GM18909 (cell line): ENCODE results near the gene WAC.
"Not testable (repeated sequence)": the region's sequence is repeated elsewhere in the genome, so short reads cannot be mapped to it uniquely, and the experiment has no call there.

Experiments used
- ATAC-seq: cut with Tn5 transposase; IDR thresholded peaks from one replicate; pipeline ENCODE4 v1.9.1; 2021; ENCODE audit warnings: mild to moderate bottlenecking; ENCODE audit not compliant: unreplicated experiment, poor library complexity

WAC gene

GRCh38 chr10:28604567-28605536 is 71.9 kb downstream of the WAC start:
- ATAC-seq, result no peak

DNA sequence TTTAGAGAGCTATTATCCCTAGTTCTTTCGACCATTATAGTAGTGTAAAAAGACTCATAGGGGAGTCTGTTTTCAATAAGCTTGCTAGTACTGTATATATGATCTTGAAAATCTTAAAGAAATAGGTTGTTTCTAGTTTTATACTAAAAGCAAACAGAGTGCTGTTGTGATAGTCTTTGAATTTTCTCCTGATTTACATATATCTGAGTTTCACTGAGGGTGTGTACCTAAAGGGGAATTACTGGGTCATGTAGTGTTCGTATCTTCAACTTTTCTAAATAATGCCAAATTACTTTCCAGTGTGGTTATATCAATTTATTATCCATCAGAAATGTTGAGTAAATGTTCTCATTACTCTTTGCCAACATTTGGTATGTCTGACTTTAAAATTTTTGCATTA is 73.7 kb downstream of the WAC start:
- ATAC-seq, result no peak

DNA sequence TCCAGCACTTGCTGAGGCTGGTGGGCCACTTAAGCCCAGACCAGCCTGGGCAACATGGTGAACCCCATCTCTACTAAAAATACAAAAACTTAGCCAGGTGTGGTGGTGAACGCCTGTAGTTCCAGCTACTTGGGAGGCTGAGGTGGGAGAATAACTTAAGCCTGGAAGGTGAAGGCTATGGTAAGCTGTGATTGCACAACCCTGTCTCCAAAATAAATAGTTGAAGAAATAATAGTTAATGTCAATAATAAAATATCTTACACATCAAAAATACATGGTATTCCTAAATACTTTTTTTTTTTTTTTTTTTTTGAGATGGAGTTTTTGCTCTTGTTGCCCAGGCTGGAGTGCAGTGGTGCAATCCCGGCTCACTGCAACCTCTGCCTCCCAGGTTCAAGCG is 76.7 kb downstream of the WAC start:
- ATAC-seq, result not testable (repeated sequence)

GRCh38 chr10:28612877-28613276 is 80.0 kb downstream of the WAC start:
- ATAC-seq, result no peak

DNA sequence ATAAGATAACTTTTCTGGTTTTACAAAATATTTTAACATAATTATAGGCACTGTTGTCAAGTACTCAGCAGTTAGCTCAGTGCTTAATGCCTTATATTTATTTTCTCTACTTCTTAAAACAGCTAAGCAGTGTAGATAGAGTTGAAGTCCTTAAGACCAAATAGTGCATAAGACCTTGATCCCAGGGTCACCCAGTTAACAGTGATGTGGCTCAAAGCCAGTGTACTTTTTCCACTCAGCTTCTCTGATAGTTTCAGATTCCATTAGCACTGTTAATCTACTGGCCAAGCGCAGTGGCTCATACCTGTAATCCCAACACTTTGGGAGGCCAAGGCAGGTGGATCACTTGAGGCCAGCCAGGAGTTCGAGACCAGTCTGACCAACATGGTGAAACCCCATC is 83.6 kb downstream of the WAC start:
- no peak for ATAC-seq

GRCh38 chr10:28619455-28619854 is 86.5 kb downstream of the WAC start:
- ATAC-seq, result no peak

- no peak for ATAC-seq
Observed at GRCh38 chr10:28620251-28620650, 87.3 kb downstream of the WAC start.

DNA sequence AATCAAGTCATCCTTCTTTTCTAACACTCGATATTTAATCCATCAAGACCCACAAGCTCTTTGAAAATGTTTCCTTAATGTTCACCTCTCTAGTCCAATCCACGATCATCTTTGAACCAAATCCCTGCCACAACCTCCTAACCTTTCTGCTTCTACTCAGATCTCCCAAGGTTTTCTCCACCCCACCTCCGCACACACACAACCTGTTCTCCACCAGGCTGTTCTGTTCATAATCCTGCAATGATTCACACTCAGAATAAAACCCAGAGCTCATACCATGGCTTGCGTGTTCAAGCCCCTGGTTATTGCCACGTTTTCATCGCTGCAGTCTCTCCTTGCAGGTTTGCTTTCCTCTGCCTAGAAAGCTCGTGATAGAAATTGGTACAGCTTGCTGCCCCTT is 90.6 kb downstream of the WAC start:
- no peak for ATAC-seq

DNA sequence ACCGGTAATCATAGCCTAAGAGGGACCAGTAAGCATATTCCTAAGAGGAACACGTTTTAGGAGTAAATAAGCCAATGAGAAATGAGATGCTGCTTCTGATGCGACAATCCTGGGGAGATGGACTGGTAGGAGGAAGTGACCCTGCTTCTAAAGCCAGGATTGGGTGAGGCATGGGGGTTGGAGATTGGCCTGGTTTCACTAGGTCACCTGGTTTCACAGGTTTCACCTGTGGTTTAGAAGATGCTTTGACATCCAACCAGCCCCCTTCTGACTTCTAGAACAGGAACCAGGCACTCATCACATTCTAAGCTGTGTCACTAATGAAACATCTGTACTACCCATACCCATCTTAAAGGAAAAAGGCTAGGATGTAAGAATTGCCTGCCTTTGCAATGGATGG is 91.4 kb downstream of the WAC start:
- ATAC-seq, result no peak

- no peak for ATAC-seq
Observed at GRCh38 chr10:28627102-28627501, 94.2 kb downstream of the WAC start.

DNA sequence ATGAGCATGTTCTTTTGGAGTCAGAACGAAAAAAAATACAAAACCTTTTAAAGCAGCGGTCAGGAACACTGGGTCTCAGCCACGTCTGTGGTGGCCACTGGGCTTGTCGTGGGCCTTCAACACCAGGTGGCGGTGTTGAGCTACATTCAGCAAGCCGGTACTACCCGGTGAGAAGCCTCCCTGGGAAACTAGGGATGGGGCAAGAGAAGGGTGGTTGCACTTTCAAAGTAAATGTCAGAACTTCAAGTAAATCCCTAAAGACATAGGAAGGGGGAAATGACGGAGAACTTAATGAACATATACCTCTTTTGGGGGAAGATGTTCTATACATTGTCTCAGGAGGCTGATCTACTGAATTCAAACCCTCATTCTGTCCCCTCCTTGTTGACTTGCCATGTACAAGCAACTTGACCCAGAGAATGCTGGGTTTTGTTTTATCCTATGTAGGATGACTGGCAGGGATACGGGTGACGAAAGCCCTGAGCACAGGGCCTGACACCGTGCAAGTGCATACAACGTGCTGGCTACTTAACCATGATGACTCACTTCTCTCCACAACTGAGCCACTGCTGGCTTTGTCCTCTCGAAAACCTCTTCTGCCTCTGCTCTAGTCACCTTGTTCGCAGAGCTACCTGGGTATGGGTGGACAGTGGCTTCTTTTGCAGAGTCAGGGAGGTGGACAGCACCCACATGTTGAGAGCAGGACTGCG is 95.4 kb downstream of the WAC start:
- peak; percentile 80 for ATAC-seq

DNA sequence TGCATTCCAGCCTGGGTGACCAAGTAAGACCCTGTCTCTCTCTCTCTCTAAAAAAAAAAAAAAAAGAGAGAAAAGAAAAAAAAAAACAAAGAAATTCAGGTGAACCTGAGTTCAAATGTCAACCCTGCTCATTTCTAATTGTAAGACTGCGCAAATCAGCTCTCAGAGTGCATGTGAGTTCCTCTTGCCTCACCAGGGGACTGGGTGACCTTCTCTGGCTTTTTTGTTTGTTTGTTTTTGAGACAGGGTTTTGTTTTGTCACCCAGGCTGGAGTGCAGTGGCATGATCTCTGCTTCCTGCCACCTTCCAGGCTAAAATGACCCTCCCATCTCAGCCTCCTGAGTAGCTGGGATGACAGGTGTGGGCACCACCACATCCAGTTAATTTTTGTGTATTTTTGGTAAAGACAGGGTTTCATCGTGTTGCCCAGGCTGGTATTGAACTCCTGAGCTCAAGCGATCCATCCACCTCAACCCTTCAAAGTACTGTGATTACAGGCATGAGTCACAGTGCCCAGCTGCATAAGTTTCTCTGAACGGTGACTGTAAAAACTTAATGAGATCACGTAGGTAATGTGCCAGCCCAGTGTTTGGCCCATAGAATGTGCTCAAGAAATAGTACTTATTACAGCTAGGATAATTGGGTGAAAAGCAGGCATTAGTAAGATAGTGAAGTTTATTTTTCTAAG is 99.1 kb downstream of the WAC start:
- no peak for ATAC-seq

GRCh38 chr10:28632584-28632945 is 99.6 kb downstream of the WAC start:
- ATAC-seq, result no peak

GRCh38 chr10:28633750-28634149 is 100.8 kb downstream of the WAC start:
- ATAC-seq, result no peak

- ATAC-seq, result no peak
Observed at GRCh38 chr10:28637346-28637745, 104.4 kb downstream of the WAC start.

GRCh38 chr10:28638392-28638791 is 105.5 kb downstream of the WAC start:
- ATAC-seq, result no peak

DNA sequence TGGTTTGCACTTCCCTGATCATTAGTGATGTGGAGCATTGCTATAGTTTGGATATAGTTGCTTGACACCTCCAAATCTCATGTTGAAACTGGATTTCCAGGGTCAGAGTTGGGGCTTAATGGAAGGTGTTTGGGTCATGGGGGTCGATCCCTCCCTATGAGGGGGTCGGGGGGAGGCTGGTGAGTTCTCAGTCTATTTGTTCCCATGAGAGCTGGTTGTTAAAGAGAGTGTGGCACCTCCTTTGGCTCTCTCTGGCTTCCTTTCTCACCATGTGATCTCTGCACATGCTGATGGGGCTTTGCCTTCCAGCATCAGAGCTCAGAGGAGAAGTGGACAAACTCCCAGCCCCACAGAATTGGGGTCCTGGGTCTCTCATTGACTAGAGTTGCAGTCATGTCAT is 107.6 kb downstream of the WAC start:
- no peak for ATAC-seq

DNA sequence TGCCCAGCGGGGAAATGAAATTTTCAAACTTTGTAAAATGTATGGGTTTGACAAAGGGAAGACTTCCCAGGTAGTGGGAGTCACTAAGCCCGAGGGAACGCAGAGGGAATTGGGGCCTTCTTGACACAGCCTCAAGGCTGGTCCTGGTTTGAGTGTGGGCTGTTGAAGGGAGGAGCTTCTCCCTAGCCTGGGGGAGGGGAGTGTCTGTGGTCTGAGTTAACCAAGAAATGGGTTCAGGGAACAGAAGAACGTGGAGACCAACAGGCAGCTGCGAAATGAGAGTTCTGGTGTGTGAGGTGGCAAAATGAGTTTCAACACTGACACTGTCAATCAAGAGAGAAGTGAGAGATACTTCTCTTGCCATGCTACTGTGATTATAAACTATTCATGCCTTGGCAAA is 111.7 kb downstream of the WAC start:
- no peak for ATAC-seq

GRCh38 chr10:28652106-28652505 is 119.2 kb downstream of the WAC start:
- ATAC-seq, result no peak

DNA sequence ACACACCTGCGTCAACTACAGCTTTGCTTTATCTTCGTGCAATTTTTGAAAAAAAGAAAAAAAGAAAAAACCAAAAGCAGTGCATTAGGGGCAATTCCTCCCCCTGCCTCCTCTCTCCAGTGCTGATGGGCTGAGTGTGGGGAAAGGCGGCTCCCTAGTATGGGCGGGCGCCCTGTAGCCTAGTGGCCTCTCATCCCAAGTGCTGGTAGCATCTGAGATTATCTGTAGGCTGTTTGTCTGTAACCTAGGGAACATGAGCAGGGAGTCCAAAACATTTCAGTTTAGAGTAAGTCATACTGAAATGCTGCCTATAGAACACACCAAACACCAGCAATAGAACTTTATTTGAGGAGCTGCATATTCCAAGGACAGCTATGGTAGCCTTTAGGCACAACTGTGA is 119.8 kb downstream of the WAC start:
- no peak for ATAC-seq

GRCh38 chr10:28658824-28659223 is 125.9 kb downstream of the WAC start:
- ATAC-seq, result not testable (repeated sequence)
